Heart left ventricle (tissue), 16 donors: Measurements from ENCODE around the gene FAM210A. TPM values are rescaled to one million over a fixed set of nuclear protein-coding genes. Genes with fewer than 3 reads are reported as not detected.

Experiments used
- ATAC-seq, 4 donors: fragments of 200-7000 bp; cut with Tn5 transposase; one replicate each; pipeline ENCODE4 v1.9.1; 2020 to 2022; ENCODE audit warnings: moderate library complexity in 4 of 4, mild to moderate bottlenecking in 3 of 4, moderate number of reproducible peaks in 1 of 4
- DNase-seq, 5 donors: peaks; one replicate each; pipeline ENCODE4 v3.0.0-alpha.2; 2020
- H3K27ac ChIP-seq, 12 donors: fragments of 200-600 bp; sonication (generic) in 4 of 12; one replicate each; pipeline versions ENCODE4 v1.5.0 to v1.8.0; 2016 to 2022; ENCODE audit warnings: mild to moderate bottlenecking in 2 of 12
- H3K27me3 ChIP-seq, 9 donors: fragments of 200-600 bp; sonication (generic) in 2 of 9; one replicate each; pipeline versions ENCODE4 v1.5.1 to v1.8.0; 2016 to 2022; ENCODE audit warnings: mild to moderate bottlenecking in 3 of 9
- H3K36me3 ChIP-seq, 9 donors: fragments of 200-600 bp; sonication (generic) in 2 of 9; one replicate each; pipeline versions ENCODE4 v1.5.0 to v1.8.0; 2018 to 2022; ENCODE audit warnings: mild to moderate bottlenecking in 2 of 9
- H3K4me1 ChIP-seq, 12 donors: fragments of 200-600 bp; sonication (generic) in 4 of 12; one replicate each; pipeline versions ENCODE4 v1.5.0 to v1.8.0; 2016 to 2022; ENCODE audit warnings: mild to moderate bottlenecking in 3 of 12
- H3K4me3 ChIP-seq, 12 donors: fragments of 200-600 bp; sonication (generic) in 4 of 12; one replicate each; pipeline versions ENCODE4 v1.5.0 to v1.8.0; 2017 to 2022; ENCODE audit warnings: mild to moderate bottlenecking in 9 of 12, moderate library complexity in 4 of 12
- H3K9me3 ChIP-seq, 12 donors: fragments of 200-600 bp; sonication (generic) in 4 of 12; one replicate each; pipeline versions ENCODE4 v1.5.0 to v1.8.0; 2016 to 2022; ENCODE audit warnings: mild to moderate bottlenecking in 1 of 12
- CTCF ChIP-seq, 12 donors: fragments of 200-600 bp; sonication (generic) in 4 of 12; IDR thresholded peaks; one replicate each; pipeline versions ENCODE4 v1.5.0 to v1.8.0; 2018 to 2022; ENCODE audit warnings: antibody characterized with exemption in 12 of 12, mild to moderate bottlenecking in 5 of 12
- POLR2A ChIP-seq, 2 donors: fragments of 450-650 bp; IDR thresholded peaks; one replicate each; pipeline ENCODE4 v1.6.1; 2017; ENCODE audit warnings: antibody characterized with exemption in 2 of 2, mild to moderate bottlenecking in 2 of 2, moderate library complexity in 2 of 2
- WGBS, 4 donors: extraction: QIAGEN DNeasy Blood & Tissue Kit in 2 of 4; methylation state at CpG; one replicate each; pipeline versions ENCODE4 v1.1.5 to v1.1.7; 2013 to 2018; 5-methylcytosine and 5-hydroxymethylcytosine counted together
- intact Hi-C, 10 donors: fragments of 100-400 bp; cut with DNase I; formaldehyde crosslinking; loops; one replicate each; pipeline versions ENCODE4 v1.11.1 to v1.14.2; 2022
- polyA plus RNA-seq, 2 donors: library from polyadenylated mRNA; stranded (reverse); fragments of 200-250 nt; gene quantifications; one replicate each; pipeline ENCODE4 v1.2.3, GENCODE V29; 2013
- total RNA-seq, 9 donors: library from RNA; depleted of rRNA in 2 of 9; stranded (reverse); fragments of >200 nt in 2 of 9; fragmentation: NEBNext Ultra II Directional in 3 of 9; extraction: Animal tissue kit (Norgen Biotek cat#: 25700) in 3 of 9; gene quantifications; one replicate each; pipeline versions ENCODE4 v1.1.0 to v1.2.4, GENCODE V29; 2016 to 2023
- donor health status: ischemic (EF 13 %, LVEDD 7.1; RV severe dilation, severe dysfunction).
- donor health status: healthy with polysubstance abuse.
- donor health status: DM: no; HTN: yes; CAD: no.
- donor health status: DM: no; HTN: no; CAD: no.
- donor health status: ischemic (EF 25% LVEDD 6.9; RV normal size, moderate dysfunction).
- donor health status: ischemic (EF 25% LVEDD 5.7; RV mildly dilated, moderate dysfunction).
- donor health status: healthy.
- donor health status: DM: yes; HTN: yes; CAD: no.
- donor health status: ischemic (EF 35%, LVEDD 5.7; RV mildly dilated, moderate dysfunction).
- donor health status: nonischemic (EF 11% LVEDD 7.7; RV severe dilation, severe dysfunction).
- donor health status: DM: yes; HTN: yes; CAD: no.
- donor health status: PGD.
- donor health status: ischemic (EF 29% LVEDD 5.4; RV normal size, mild dysfunction).
- donor health status: nonischemic (EF 23%, LVEDD 6.1; RV moderate dilation, normal function).

The FAM210A gene
- total and polyA plus RNA-seq, 11 donors = 14.0 to 66.4 (median 48.1) TPM

- intact Hi-C loops = loop anchor here in 2 of 10 donors (10.0 kb wide), 2 partner anchors 498 to 518 kb away; no protein-coding TSS in a partner anchor
- 93 to 98% (median 96%) methylated on average over 8 of the region's 8 CpGs for WGBS, 4 donors
- H3K9me3 ChIP-seq = no peaks in the 10 kb centered on the region
- peaks cover 0 to 16% (median 0%) of the 10 kb centered on the region in 9 donors for H3K36me3 ChIP-seq
- no peaks in the 10 kb centered on the region for H3K27me3 ChIP-seq
- peaks cover 0 to 26% (median 2%) of the 10 kb centered on the region in 12 donors for H3K4me1 ChIP-seq
- no peak for DNase-seq
- ATAC-seq = no peak
- no peak overlapping the region for H3K4me3 ChIP-seq
- H3K27ac ChIP-seq = no peak overlapping the region
- TF ChIP-seq POLR2A (IDR thresholded peaks at IDR 0.05) = no peak
- no peak for TF ChIP-seq CTCF (IDR thresholded peaks at IDR 0.05)
Measured at GRCh38 chr18:13622751-13623150, 103.6 kb downstream of the FAM210A start.

- no peak for DNase-seq
- TF ChIP-seq CTCF (IDR thresholded peaks at IDR 0.05) = no peak
- no peak for TF ChIP-seq POLR2A (IDR thresholded peaks at IDR 0.05)
- H3K27ac ChIP-seq = no peak overlapping the region
Measured at GRCh38 chr18:13621886-13622619, 104.3 kb downstream of the FAM210A start.

GRCh38 chr18:13621446-13621849, 104.9 kb downstream of the FAM210A start:
- Histone ChIP-seq H3K4me3 (no peak overlapping the region), H3K4me1 (peaks cover 0 to 27% (median 2%) of the 10 kb centered on the region in 12 donors), H3K9me3 (no peaks in the 10 kb centered on the region), H3K36me3 (peaks cover 0 to 16% (median 0%) of the 10 kb centered on the region in 9 donors), H3K27me3 (no peaks in the 10 kb centered on the region), H3K27ac (no peak overlapping the region)
- ATAC-seq (no peak), DNase-seq (no peak)
- intact Hi-C loops = loop anchor here in 2 of 10 donors (10.0 kb wide), 2 partner anchors 497 to 517 kb away; no protein-coding TSS in a partner anchor
- WGBS, 4 donors = 95 to 98% (median 97%) methylated on average over 20 to 23 of the region's 23 CpGs
- TF ChIP-seq CTCF (IDR thresholded peaks at IDR 0.05) (no peak), POLR2A (IDR thresholded peaks at IDR 0.05) (no peak)

More at GRCh38 chr18:13621886-13622619, 104.3 kb downstream of the FAM210A start:
- Histone ChIP-seq H3K9me3 (no peaks in the 10 kb centered on the region), H3K4me1 (peaks cover 0 to 26% (median 2%) of the 10 kb centered on the region in 12 donors), H3K27me3 (no peaks in the 10 kb centered on the region), H3K36me3 (peaks cover 0 to 16% (median 0%) of the 10 kb centered on the region in 9 donors), H3K4me3 (no peak overlapping the region)
- ATAC-seq = no peak
- WGBS, 4 donors = 90 to 95% (median 94%) methylated on average over 10 to 19 of the region's 19 CpGs
- intact Hi-C loops = loop anchor here in 2 of 10 donors (10.0 kb wide), 2 partner anchors 497 to 517 kb away; no protein-coding TSS in a partner anchor

- ATAC-seq = no peak
- Histone ChIP-seq H3K36me3 (peaks cover 0 to 16% (median 0%) of the 10 kb centered on the region in 9 donors), H3K27me3 (no peaks in the 10 kb centered on the region), H3K9me3 (no peaks in the 10 kb centered on the region), H3K4me3 (no peak overlapping the region), H3K27ac (no peak overlapping the region), H3K4me1 (peaks cover 0 to 27% (median 6%) of the 10 kb centered on the region in 12 donors)
- TF ChIP-seq CTCF (IDR thresholded peaks at IDR 0.05) (no peak), POLR2A (IDR thresholded peaks at IDR 0.05) (no peak)
- no peak for DNase-seq
- WGBS, 4 donors = 93 to 96% (median 95%) methylated on average over 12 to 29 of the region's 29 CpGs
- intact Hi-C loops = loop anchor here in 2 of 10 donors (10.0 kb wide), 2 partner anchors 496 to 516 kb away; no protein-coding TSS in a partner anchor
Measured at GRCh38 chr18:13620818-13621445, 105.4 kb downstream of the FAM210A start.
